Liver (tissue), 9 donors: ENCODE results near the gene ACTRT2. TPM values are rescaled to one million over a fixed set of nuclear protein-coding genes. Genes with fewer than 3 reads are reported as not detected.

Experiments
- DNase-seq: peaks from one replicate; pipeline ENCODE4 v3.0.0-alpha.2; 2017; ENCODE audit warnings: low spot score
- H3K27ac ChIP-seq, 2 donors: one replicate each; pipeline ENCODE4 v1.7.0; 2013; ENCODE audit warnings: inconsistent platforms in 2 of 2, low read length in 2 of 2, control low read depth in 1 of 2, low read depth in 1 of 2, mild to moderate bottlenecking in 1 of 2
- H3K27me3 ChIP-seq, 4 donors: one replicate each; pipeline versions ENCODE4 v1.6.1 to v1.7.0; 2013; ENCODE audit warnings: low read length in 3 of 4, inconsistent platforms in 1 of 4, mild to moderate bottlenecking in 1 of 4, moderate library complexity in 1 of 4; ENCODE audit not compliant: control insufficient read depth in 4 of 4, insufficient read depth in 4 of 4
- H3K36me3 ChIP-seq, 4 donors: one replicate each; pipeline versions ENCODE4 v1.6.1 to v1.7.0; 2013; ENCODE audit warnings: low read length in 3 of 4, mild to moderate bottlenecking in 3 of 4, low read depth in 1 of 4, moderate library complexity in 1 of 4; ENCODE audit not compliant: control insufficient read depth in 4 of 4, insufficient read depth in 3 of 4
- H3K4me1 ChIP-seq, 4 donors: one replicate each; pipeline versions ENCODE4 v1.6.1 to v1.7.0; 2013; ENCODE audit warnings: low read length in 3 of 4, mild to moderate bottlenecking in 3 of 4, moderate library complexity in 1 of 4; ENCODE audit not compliant: control insufficient read depth in 4 of 4, insufficient read depth in 4 of 4
- H3K4me3 ChIP-seq, 3 donors: one replicate each; pipeline versions ENCODE4 v1.6.1 to v1.7.0; 2013; ENCODE audit warnings: low read length in 3 of 3, control low read depth in 1 of 3, low read depth in 1 of 3, mild to moderate bottlenecking in 1 of 3
- H3K9ac ChIP-seq, 2 donors: one replicate each; pipeline ENCODE4 v1.7.0; 2013; ENCODE audit warnings: low read length in 2 of 2, mild to moderate bottlenecking in 2 of 2, moderate library complexity in 2 of 2, control low read depth in 1 of 2, low read depth in 1 of 2
- H3K9me3 ChIP-seq, 4 donors: one replicate each; pipeline versions ENCODE4 v1.6.1 to v1.7.0; 2013; ENCODE audit warnings: low read length in 3 of 4; ENCODE audit not compliant: control insufficient read depth in 4 of 4
- EGR1 ChIP-seq, 2 donors: IDR thresholded peaks; 2 replicates each; pipeline ENCODE4 v1.6.1; 2016 to 2018; ENCODE audit warnings: antibody characterized with exemption in 2 of 2, low read depth in 2 of 2
- FOXA1 ChIP-seq: IDR thresholded peaks from 2 replicates; pipeline ENCODE4 v1.6.1; 2016; ENCODE audit warnings: antibody characterized with exemption
- FOXA2 ChIP-seq: IDR thresholded peaks from 2 replicates; pipeline ENCODE4 v1.6.1; 2016; ENCODE audit warnings: antibody characterized with exemption
- HNF4A ChIP-seq, 2 donors: conservative IDR thresholded peaks; 2 replicates each; pipeline ENCODE4 v1.6.1; 2016; ENCODE audit warnings: antibody characterized with exemption in 2 of 2, mild to moderate bottlenecking in 2 of 2
- HNF4G ChIP-seq: IDR thresholded peaks from 2 replicates; pipeline ENCODE4 v1.6.1; 2016; ENCODE audit warnings: antibody characterized with exemption
- NR2F2 ChIP-seq: IDR thresholded peaks from 2 replicates; pipeline ENCODE4 v1.6.1; 2016; ENCODE audit warnings: antibody characterized with exemption
- RAD21 ChIP-seq, 2 donors: IDR thresholded peaks; 2 replicates each; pipeline ENCODE4 v1.6.1; 2016; ENCODE audit warnings: antibody characterized with exemption in 2 of 2, mild to moderate bottlenecking in 2 of 2
- RXRA ChIP-seq, 2 donors: IDR thresholded peaks; 2 replicates each; pipeline ENCODE4 v1.6.1; 2017 to 2018; ENCODE audit warnings: antibody characterized with exemption in 2 of 2, mild to moderate bottlenecking in 1 of 2
- SP1 ChIP-seq: IDR thresholded peaks from 2 replicates; pipeline ENCODE4 v1.6.1; 2018; ENCODE audit warnings: antibody characterized with exemption, mild to moderate bottlenecking
- TAF1 ChIP-seq: conservative IDR thresholded peaks from 2 replicates; pipeline ENCODE4 v1.6.1; 2016; ENCODE audit warnings: antibody characterized with exemption, mild to moderate bottlenecking
- YY1 ChIP-seq: IDR thresholded peaks from 2 replicates; pipeline ENCODE4 v1.6.1; 2016; ENCODE audit warnings: antibody characterized with exemption, mild to moderate bottlenecking
- WGBS: extraction: QIAGEN DNeasy Blood & Tissue Kit; methylation state at CpG from one replicate; pipeline ENCODE4 v1.1.7; 2013; 5-methylcytosine and 5-hydroxymethylcytosine counted together
- polyA plus RNA-seq, 2 donors: library from polyadenylated mRNA; stranded (reverse) in 1 of 2; unstranded in 1 of 2; fragments of 200-250 nt in 1 of 2; fragments of >200 nt in 1 of 2; fragmentation: Nextera tagmentation in 1 of 2; extraction: Ambion mirVana in 1 of 2; gene quantifications; one replicate each; pipeline versions ENCODE4 v1.2.1 to v1.2.3, GENCODE V29; 2013 to 2015
- total RNA-seq, 2 donors: library from RNA; depleted of rRNA; stranded (reverse); fragments of >200 nt; gene quantifications; one replicate each; pipeline ENCODE4 v1.2.3, GENCODE V29; 2014
- TF ChIP-seq, protein P1 (sequence below): IDR thresholded peaks from 2 replicates; pipeline ENCODE4 v1.6.1; 2016; ENCODE audit warnings: antibody characterized with exemption
- TF ChIP-seq, protein P2 (sequence below): IDR thresholded peaks from 2 replicates; pipeline ENCODE4 v1.6.1; 2016; ENCODE audit warnings: antibody characterized with exemption
- TF ChIP-seq, protein P3 (sequence below): IDR thresholded peaks from 2 replicates; pipeline ENCODE4 v1.6.1; 2016; ENCODE audit warnings: antibody characterized with exemption
- TF ChIP-seq, protein P4 (sequence below): fragments of 150-350 bp; IDR thresholded peaks from 2 replicates; pipeline ENCODE4 v1.5.1; 2017; ENCODE audit warnings: improper control_type of control experiment, low read depth, low read length; ENCODE audit not compliant: missing input control
- donor health status: healthy.
- donor health status: healthy.
- donor health status: healthy.
- donor health status: healthy.
- donor health status: healthy.

The ACTRT2 gene
- total and polyA plus RNA-seq, 4 donors: not detected

DNA sequence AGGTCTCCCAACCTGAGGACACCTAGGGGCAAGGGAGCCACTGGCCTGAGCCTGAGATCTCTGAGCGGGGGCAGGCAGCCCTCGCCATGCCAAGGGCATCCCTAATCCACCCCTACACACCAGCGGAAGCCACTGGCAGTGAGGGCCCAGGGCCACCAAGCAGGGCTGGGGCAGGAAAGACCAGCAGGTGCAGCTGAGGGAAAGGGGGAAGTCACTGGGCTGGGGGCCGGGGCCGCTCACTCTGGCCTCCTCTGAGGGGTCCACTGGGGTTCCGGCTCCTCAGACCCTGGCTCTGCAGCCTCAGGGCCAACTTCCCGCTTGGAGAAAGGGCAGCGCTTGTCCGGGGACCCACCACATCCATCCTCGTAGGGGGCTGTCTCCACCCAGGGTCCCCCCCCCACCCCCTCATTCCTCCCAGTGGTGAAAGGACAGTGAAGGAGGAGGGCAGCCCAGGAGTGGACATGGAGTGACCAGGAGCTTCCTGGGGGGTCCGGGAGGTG lies 42.5 kb upstream of the ACTRT2 start:
- Histone ChIP-seq H3K27ac (no peak overlapping the region), H3K4me1 (no peaks in the 10 kb centered on the region), H3K4me3 (no peak overlapping the region), H3K27me3 (no peaks in the 10 kb centered on the region), H3K9me3 (no peaks in the 10 kb centered on the region), H3K9ac (no peak overlapping the region), H3K36me3 (no peaks in the 10 kb centered on the region)
- WGBS: 78% methylated on average over 11 of the region's 11 CpGs
- DNase-seq: no peak
- TF ChIP-seq HNF4G (no peak), TAF1 (no peak), SP1 (no peak), HNF4A (conservative IDR thresholded peaks at IDR 0.05) (no peak)
- TF ChIP-seq, protein P1, sequence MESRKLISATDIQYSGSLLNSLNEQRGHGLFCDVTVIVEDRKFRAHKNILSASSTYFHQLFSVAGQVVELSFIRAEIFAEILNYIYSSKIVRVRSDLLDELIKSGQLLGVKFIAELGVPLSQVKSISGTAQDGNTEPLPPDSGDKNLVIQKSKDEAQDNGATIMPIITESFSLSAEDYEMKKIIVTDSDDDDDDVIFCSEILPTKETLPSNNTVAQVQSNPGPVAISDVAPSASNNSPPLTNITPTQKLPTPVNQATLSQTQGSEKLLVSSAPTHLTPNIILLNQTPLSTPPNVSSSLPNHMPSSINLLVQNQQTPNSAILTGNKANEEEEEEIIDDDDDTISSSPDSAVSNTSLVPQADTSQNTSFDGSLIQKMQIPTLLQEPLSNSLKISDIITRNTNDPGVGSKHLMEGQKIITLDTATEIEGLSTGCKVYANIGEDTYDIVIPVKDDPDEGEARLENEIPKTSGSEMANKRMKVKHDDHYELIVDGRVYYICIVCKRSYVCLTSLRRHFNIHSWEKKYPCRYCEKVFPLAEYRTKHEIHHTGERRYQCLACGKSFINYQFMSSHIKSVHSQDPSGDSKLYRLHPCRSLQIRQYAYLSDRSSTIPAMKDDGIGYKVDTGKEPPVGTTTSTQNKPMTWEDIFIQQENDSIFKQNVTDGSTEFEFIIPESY: no peak

DNA sequence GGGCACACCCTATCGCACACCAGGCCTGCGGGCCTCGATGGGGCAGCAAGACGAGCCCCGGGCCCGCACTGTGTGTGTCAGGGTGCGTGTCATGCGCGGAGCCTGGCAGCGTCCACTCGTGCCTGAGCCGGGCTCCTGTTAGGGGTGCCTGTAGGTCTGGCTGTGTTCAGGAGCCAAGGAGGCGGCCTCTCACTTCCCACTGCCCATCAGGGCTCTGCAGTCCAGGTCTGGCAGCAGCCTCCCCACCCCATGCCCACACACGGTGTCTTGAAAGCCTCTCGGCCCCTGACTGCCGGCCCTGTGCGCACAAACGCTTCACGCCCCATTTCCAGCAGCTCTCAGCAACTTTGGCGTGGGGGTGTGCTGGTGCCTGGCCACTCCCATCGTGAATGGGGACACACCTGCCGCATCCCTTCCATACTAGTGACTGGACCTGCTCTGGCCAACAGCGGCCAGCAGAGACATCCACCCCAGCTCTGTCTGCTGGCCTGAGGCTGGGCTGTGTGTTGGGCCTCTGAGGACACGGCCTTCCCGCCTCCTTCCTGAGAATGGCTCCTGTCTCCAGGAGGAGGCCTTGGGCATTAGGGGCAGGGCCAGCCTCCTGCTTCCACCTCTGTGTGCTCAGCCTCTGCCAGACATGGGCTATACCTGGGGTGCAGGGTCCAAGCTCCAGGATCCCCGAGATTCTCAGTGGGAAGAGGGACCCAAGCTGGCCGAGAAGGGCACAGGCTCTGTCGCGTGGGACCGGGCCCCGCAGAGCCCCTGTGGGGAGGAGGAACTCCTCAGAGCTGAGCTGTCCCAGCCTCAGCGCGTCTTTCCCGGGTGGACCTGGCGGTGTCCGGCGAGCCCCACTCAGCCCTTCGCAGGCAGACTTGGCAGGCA lies 41.8 kb upstream of the ACTRT2 start:
- Histone ChIP-seq H3K4me1 (no peaks in the 10 kb centered on the region), H3K9me3 (no peaks in the 10 kb centered on the region), H3K4me3 (no peak overlapping the region), H3K9ac (no peak overlapping the region), H3K36me3 (no peaks in the 10 kb centered on the region), H3K27ac (no peak overlapping the region), H3K27me3 (no peaks in the 10 kb centered on the region)
- TF ChIP-seq FOXA2 (no peak), HNF4G (no peak), RXRA (IDR thresholded peaks at IDR 0.05) (no peak), HNF4A (conservative IDR thresholded peaks at IDR 0.05) (no peak), RAD21 (IDR thresholded peaks at IDR 0.05) (no peak), NR2F2 (no peak), FOXA1 (no peak), EGR1 (IDR thresholded peaks at IDR 0.05; ENCODE audit: low read depth in 2 of 2) (no peak), YY1 (no peak)
- TF ChIP-seq, protein P2, sequence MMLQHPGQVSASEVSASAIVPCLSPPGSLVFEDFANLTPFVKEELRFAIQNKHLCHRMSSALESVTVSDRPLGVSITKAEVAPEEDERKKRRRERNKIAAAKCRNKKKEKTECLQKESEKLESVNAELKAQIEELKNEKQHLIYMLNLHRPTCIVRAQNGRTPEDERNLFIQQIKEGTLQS: no peak
- TF ChIP-seq, protein P3, sequence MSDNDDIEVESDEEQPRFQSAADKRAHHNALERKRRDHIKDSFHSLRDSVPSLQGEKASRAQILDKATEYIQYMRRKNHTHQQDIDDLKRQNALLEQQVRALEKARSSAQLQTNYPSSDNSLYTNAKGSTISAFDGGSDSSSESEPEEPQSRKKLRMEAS: no peak
- TF ChIP-seq, protein P4, sequence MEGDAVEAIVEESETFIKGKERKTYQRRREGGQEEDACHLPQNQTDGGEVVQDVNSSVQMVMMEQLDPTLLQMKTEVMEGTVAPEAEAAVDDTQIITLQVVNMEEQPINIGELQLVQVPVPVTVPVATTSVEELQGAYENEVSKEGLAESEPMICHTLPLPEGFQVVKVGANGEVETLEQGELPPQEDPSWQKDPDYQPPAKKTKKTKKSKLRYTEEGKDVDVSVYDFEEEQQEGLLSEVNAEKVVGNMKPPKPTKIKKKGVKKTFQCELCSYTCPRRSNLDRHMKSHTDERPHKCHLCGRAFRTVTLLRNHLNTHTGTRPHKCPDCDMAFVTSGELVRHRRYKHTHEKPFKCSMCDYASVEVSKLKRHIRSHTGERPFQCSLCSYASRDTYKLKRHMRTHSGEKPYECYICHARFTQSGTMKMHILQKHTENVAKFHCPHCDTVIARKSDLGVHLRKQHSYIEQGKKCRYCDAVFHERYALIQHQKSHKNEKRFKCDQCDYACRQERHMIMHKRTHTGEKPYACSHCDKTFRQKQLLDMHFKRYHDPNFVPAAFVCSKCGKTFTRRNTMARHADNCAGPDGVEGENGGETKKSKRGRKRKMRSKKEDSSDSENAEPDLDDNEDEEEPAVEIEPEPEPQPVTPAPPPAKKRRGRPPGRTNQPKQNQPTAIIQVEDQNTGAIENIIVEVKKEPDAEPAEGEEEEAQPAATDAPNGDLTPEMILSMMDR: no peak
- TF ChIP-seq, protein P1: no peak
- WGBS: 79% methylated on average over 38 of the region's 38 CpGs
- no peak for DNase-seq
